Loucy (cell line): ENCODE measurements around the gene ROBO1.

Experiments
- H2AFZ ChIP-seq: fragments of 200-600 bp; sonication (generic); 2 replicates; pipeline ENCODE4 v1.6.0; 2016; ENCODE audit warnings: antibody characterized with exemption, mild to moderate bottlenecking, low read length, moderate library complexity
- H3F3A ChIP-seq: fragments of 200-600 bp; 2 replicates; pipeline ENCODE4 v1.6.0; 2016; ENCODE audit warnings: antibody characterized with exemption, low read depth, mild to moderate bottlenecking
- H3K27me3 ChIP-seq: fragments of 200-600 bp; sonication (generic); 2 replicates; pipeline ENCODE4 v1.6.1; 2014; ENCODE audit warnings: low read length, mild to moderate bottlenecking; ENCODE audit not compliant: insufficient read depth, poor library complexity, severe bottlenecking
- H3K36me3 ChIP-seq: fragments of 200-600 bp; sonication (generic); 2 replicates; pipeline ENCODE4 v1.6.1; 2016; ENCODE audit warnings: low read length; ENCODE audit not compliant: insufficient read depth
- H3K4me1 ChIP-seq: fragments of 200-600 bp; sonication (generic); 2 replicates; pipeline ENCODE4 v1.5.1; 2014; ENCODE audit warnings: low read length, mild to moderate bottlenecking; ENCODE audit not compliant: insufficient read depth, poor library complexity, severe bottlenecking
- H3K4me2 ChIP-seq: fragments of 200-600 bp; sonication (generic); 2 replicates; pipeline ENCODE4 v1.6.0; 2014; ENCODE audit warnings: antibody characterized with exemption, low read length, low read depth, mild to moderate bottlenecking; ENCODE audit not compliant: poor library complexity, severe bottlenecking
- H3K4me3 ChIP-seq: fragments of 200-600 bp; sonication (generic); 2 replicates; pipeline ENCODE4 v1.5.1; 2014; ENCODE audit warnings: low read length, mild to moderate bottlenecking, mixed read lengths; ENCODE audit not compliant: poor library complexity, severe bottlenecking
- H3K79me2 ChIP-seq: fragments of 200-600 bp; sonication (generic); 2 replicates; pipeline ENCODE4 v1.6.1; 2014; ENCODE audit warnings: low read length; ENCODE audit not compliant: insufficient read depth
- H3K9ac ChIP-seq: fragments of 200-600 bp; sonication (generic); 2 replicates; pipeline ENCODE4 v1.6.0; 2014; ENCODE audit warnings: mild to moderate bottlenecking, low read depth, low read length, moderate library complexity; ENCODE audit not compliant: poor library complexity, severe bottlenecking
- H3K9me2 ChIP-seq: fragments of 200-600 bp; sonication (generic); replicated peaks from 2 replicates; pipeline ENCODE4 v1.6.1; 2016; ENCODE audit warnings: low read depth, low read length, mixed read lengths
- H3K9me3 ChIP-seq: fragments of 200-600 bp; sonication (generic); 2 replicates; pipeline ENCODE4 v1.6.1; 2014; ENCODE audit warnings: mild to moderate bottlenecking, antibody characterized with exemption, low read length, low read depth; ENCODE audit not compliant: insufficient read depth
- H4K20me1 ChIP-seq: fragments of 200-600 bp; sonication (generic); 2 replicates; pipeline ENCODE4 v1.6.0; 2014; ENCODE audit warnings: antibody characterized with exemption, low read length, mild to moderate bottlenecking; ENCODE audit not compliant: insufficient read depth, poor library complexity, severe bottlenecking
- CTCF ChIP-seq: fragments of 200-600 bp; sonication (generic); conservative IDR thresholded peaks from 2 replicates; pipeline ENCODE4 v1.5.1; 2014; ENCODE audit warnings: mild to moderate bottlenecking, antibody characterized with exemption, low read length
- EZH2phosphoT487 ChIP-seq: fragments of 200-600 bp; IDR thresholded peaks from 2 replicates; pipeline ENCODE4 v1.6.1; 2018; ENCODE audit warnings: antibody characterized with exemption, mild to moderate bottlenecking, moderate library complexity, borderline replicate concordance

Gene ROBO1

GRCh38 chr3:79063624-79064023, 704.2 kb downstream of the ROBO1 start:
- H3K27me3 ChIP-seq: no peaks in the 10 kb centered on the region
- no peaks in the 10 kb centered on the region for H4K20me1 ChIP-seq
- H3K36me3 ChIP-seq: no peaks in the 10 kb centered on the region
- no peaks in the 10 kb centered on the region for H3K9me3 ChIP-seq
- H3K9ac ChIP-seq: no peak overlapping the region
- no peak overlapping the region for H3K4me2 ChIP-seq
- H3K4me3 ChIP-seq: no peak overlapping the region
- no peaks in the 10 kb centered on the region for H3F3A ChIP-seq
- H3K4me1 ChIP-seq: no peaks in the 10 kb centered on the region
- no peak for TF ChIP-seq CTCF
- no peak for TF ChIP-seq EZH2phosphoT487
- no peaks in the 10 kb centered on the region for H3K79me2 ChIP-seq
- no peaks in the 10 kb centered on the region for H3K9me2 ChIP-seq
- H2AFZ ChIP-seq: no peak overlapping the region

- no peak overlapping the region for H3K4me3 ChIP-seq
- no peak overlapping the region for H3K9ac ChIP-seq
- H3K9me3 ChIP-seq: no peaks in the 10 kb centered on the region
- no peaks in the 10 kb centered on the region for H3K36me3 ChIP-seq
- H3K79me2 ChIP-seq: no peaks in the 10 kb centered on the region
- H3F3A ChIP-seq: no peaks in the 10 kb centered on the region
- no peak for TF ChIP-seq EZH2phosphoT487
- no peak for TF ChIP-seq CTCF
- no peaks in the 10 kb centered on the region for H3K27me3 ChIP-seq
- no peak overlapping the region for H3K4me2 ChIP-seq
- H3K9me2 ChIP-seq: no peaks in the 10 kb centered on the region
- H4K20me1 ChIP-seq: no peaks in the 10 kb centered on the region
- H2AFZ ChIP-seq: no peak overlapping the region
- H3K4me1 ChIP-seq: no peaks in the 10 kb centered on the region
Measured at GRCh38 chr3:79057756-79058155, 710.0 kb downstream of the ROBO1 start.

DNA sequence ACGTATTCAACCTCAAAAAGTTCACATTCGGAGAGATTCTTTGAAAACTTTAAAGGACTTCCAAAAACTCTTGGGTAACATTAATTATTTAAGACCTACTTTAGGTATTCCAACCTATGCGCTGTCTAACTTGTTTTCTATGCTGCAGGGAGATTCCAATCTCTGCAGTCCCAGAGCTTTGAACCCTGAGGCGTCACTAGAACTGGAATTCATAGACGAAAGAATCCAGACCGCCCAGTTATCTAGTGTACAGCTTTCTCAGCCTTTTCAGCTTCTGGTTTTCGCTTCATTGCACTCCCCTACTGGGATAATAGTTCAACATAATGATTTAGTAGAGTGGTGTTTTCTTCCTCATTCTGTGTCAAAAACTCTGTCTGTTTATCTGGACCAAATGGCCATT, 711.3 kb downstream of the ROBO1 start:
- Histone ChIP-seq H3K79me2 (no peaks in the 10 kb centered on the region), H3K4me1 (no peaks in the 10 kb centered on the region), H2AFZ (no peak overlapping the region), H3F3A (no peaks in the 10 kb centered on the region), H3K9ac (no peak overlapping the region), H3K27me3 (no peaks in the 10 kb centered on the region), H3K9me3 (no peaks in the 10 kb centered on the region), H3K9me2 (no peaks in the 10 kb centered on the region), H3K4me2 (no peak overlapping the region), H4K20me1 (no peaks in the 10 kb centered on the region), H3K36me3 (no peaks in the 10 kb centered on the region), H3K4me3 (no peak overlapping the region)
- TF ChIP-seq EZH2phosphoT487 (no peak), CTCF (no peak)
